GM12878 (cell line): Measurements from ENCODE around the gene EZH2. TPM values are rescaled to one million over a fixed set of nuclear protein-coding genes. Genes with fewer than 3 reads are reported as not detected.

Experiments used
- ATAC-seq: fragments of 200-7000 bp; cut with Tn5 transposase; 3 replicates; pipeline ENCODE4 v1.9.1; 2020; ENCODE audit warnings: mild to moderate bottlenecking, moderate library complexity
- BruUV-seq: library from RNA; stranded (reverse); fragments of 400-500 nt; replicated peaks from 2 replicates; lab custom pipeline; 2021; lab: Mats Ljungman, UMichigan
- CTCF ChIA-PET: fragments of 300-600 bp; sonication (Branson Sonifier 250); formaldehyde crosslinking; extraction: SDS; loops from one replicate; lab custom pipeline; 2021; ENCODE audit warnings: inconsistent platforms; lab: Yijun Ruan, JAX
- POLR2A ChIA-PET: fragments of 350-600 bp; formaldehyde crosslinking; extraction: SDS; loops from one replicate; lab custom pipeline; 2021; ENCODE audit warnings: inconsistent platforms; lab: Charles Lee
- RAD21 ChIA-PET: fragments of 300-600 bp; sonication (Branson Sonifier 250); formaldehyde crosslinking; loops from one replicate; lab custom pipeline; 2023; ENCODE audit warnings: antibody characterized with exemption; ENCODE audit not compliant: unreplicated experiment; lab: Charles Lee
- SMC1A ChIA-PET: fragments of 300-600 bp; sonication (Branson Sonifier 250); formaldehyde crosslinking; loops from one replicate; lab custom pipeline; 2023; ENCODE audit not compliant: unreplicated experiment, uncharacterized antibody; lab: Charles Lee
- DNase-seq: peaks from one replicate; pipeline ENCODE4 v3.0.0-alpha.2; 2011; ENCODE audit warnings: low read depth, low spot score
- FAIRE-seq: peaks from 3 replicates; lab custom pipeline; 2011; peaks lifted over from hg19 to GRCh38; lab: Jason Lieb, UNC
- H2AFZ ChIP-seq: 2 replicates; pipeline ENCODE4 v1.6.0; 2011; ENCODE audit warnings: low read depth, low read length, control low read depth; ENCODE audit not compliant: control insufficient read depth
- H3K27ac ChIP-seq: 2 replicates; pipeline ENCODE4 v1.5.1; 2011; ENCODE audit warnings: control low read depth; ENCODE audit not compliant: control insufficient read depth, insufficient read depth
- H3K27me3 ChIP-seq, 2 experiments: replicated peaks in 1 of 2; 2 replicates each; pipeline versions ENCODE4 v1.6.0 to v1.6.1; 2011; ENCODE audit warnings: low read length in 1 of 2; ENCODE audit not compliant: control insufficient read depth in 2 of 2, insufficient read depth in 2 of 2
- H3K36me3 ChIP-seq, 2 experiments: 2 replicates each; pipeline ENCODE4 v1.5.1; 2011; ENCODE audit warnings: low read length in 1 of 2; ENCODE audit not compliant: control insufficient read depth in 2 of 2, insufficient read depth in 2 of 2
- H3K4me1 ChIP-seq: 2 replicates; pipeline ENCODE4 v1.6.1; 2011; ENCODE audit warnings: mild to moderate bottlenecking, low read length, moderate library complexity, mixed read lengths; ENCODE audit not compliant: control insufficient read depth, insufficient read depth
- H3K4me2 ChIP-seq: 2 replicates; pipeline ENCODE4 v1.6.0; 2011; ENCODE audit warnings: control low read depth; ENCODE audit not compliant: control insufficient read depth, insufficient read depth
- H3K4me3 ChIP-seq: fragments of 200-600 bp; sonication (generic); 2 replicates; pipeline ENCODE4 v1.5.1; 2016
- H3K79me2 ChIP-seq: 2 replicates; pipeline ENCODE4 v1.6.0; 2011; ENCODE audit warnings: low read length; ENCODE audit not compliant: control insufficient read depth, insufficient read depth
- H3K9ac ChIP-seq: 2 replicates; pipeline ENCODE4 v1.8.0; 2011; ENCODE audit warnings: low read length, control low read depth, mixed read lengths; ENCODE audit not compliant: control insufficient read depth, insufficient read depth
- H3K9me3 ChIP-seq: replicated peaks from 3 replicates; pipeline ENCODE4 v1.5.1; 2011; ENCODE audit warnings: mild to moderate bottlenecking, low read length; ENCODE audit not compliant: control insufficient read depth, insufficient read depth
- H4K20me1 ChIP-seq: 2 replicates; pipeline ENCODE4 v1.6.0; 2011; ENCODE audit not compliant: control insufficient read depth, insufficient read depth
- CREB1 ChIP-seq: IDR thresholded peaks from 2 replicates; pipeline ENCODE4 v1.6.1; 2012; ENCODE audit warnings: low read depth, mild to moderate bottlenecking, inconsistent platforms
- CREM ChIP-seq: IDR thresholded peaks from 2 replicates; pipeline ENCODE4 v1.6.1; 2014; ENCODE audit warnings: antibody characterized with exemption, low read depth
- IKZF1 ChIP-seq: fragments of 450-650 bp; conservative IDR thresholded peaks from 2 replicates; pipeline ENCODE4 v1.6.1; 2017; ENCODE audit warnings: antibody characterized with exemption, mild to moderate bottlenecking
- IKZF2 ChIP-seq, 2 experiments: fragments of 450-650 bp; IDR thresholded peaks; 2 replicates each; pipeline ENCODE4 v1.6.1; 2017; ENCODE audit warnings: mild to moderate bottlenecking in 2 of 2, moderate library complexity in 2 of 2
- MEF2A ChIP-seq: IDR thresholded peaks from 2 replicates; pipeline ENCODE4 v1.6.1; 2011; ENCODE audit warnings: low read depth, mild to moderate bottlenecking, low read length, moderate library complexity; ENCODE audit not compliant: insufficient read depth
- MYB ChIP-seq: fragments of 150-350 bp; IDR thresholded peaks from 2 replicates; pipeline ENCODE4 v1.6.1; 2014; ENCODE audit warnings: mild to moderate bottlenecking, low read depth, low read length, borderline replicate concordance
- NR2C2 ChIP-seq: IDR thresholded peaks from 2 replicates; pipeline ENCODE4 v1.6.1; 2011; ENCODE audit warnings: borderline replicate concordance, low read depth; ENCODE audit not compliant: control insufficient read depth, insufficient read length
- RUNX3 ChIP-seq: IDR thresholded peaks from 2 replicates; pipeline ENCODE4 v1.6.1; 2012; ENCODE audit warnings: low read length, inconsistent platforms
- TBL1XR1 ChIP-seq: IDR thresholded peaks from 2 replicates; pipeline ENCODE4 v1.6.1; 2012; ENCODE audit warnings: low read depth, low read length, improper control_type of control experiment
- WGBS: methylation state at CpG from one replicate; pipeline ENCODE4 v1.1.6; 2016; ENCODE audit warnings: low lambda C conversion rate; ENCODE audit not compliant: insufficient replicate concordance, insufficient coverage; ENCODE audit errors: missing lambda C conversion rate; 5-methylcytosine and 5-hydroxymethylcytosine counted together
- in situ Hi-C: fragments of 300-500 bp; cut with MboI; formaldehyde crosslinking; loops from 9 replicates; pipeline ENCODE4 v1.14.3; 2018; ENCODE audit warnings: mixed read lengths
- intact Hi-C: fragments of 100-400 bp; cut with micrococcal nuclease; formaldehyde crosslinking; loops from one replicate; pipeline ENCODE4 v1.14.2; 2022; ENCODE audit not compliant: unreplicated experiment
- polyA plus RNA-seq, 11 experiments: library from polyadenylated mRNA; depleted of rRNA in 4 of 11; unstranded in 6 of 11; stranded (reverse) in 5 of 11; fragments of >200 nt; fragmentation: Nextera tagmentation in 4 of 11; fragmentation: Illumina TruSeq in 1 of 11; extraction: Ambion mirVana in 4 of 11; extraction: Trizol in 1 of 11; gene quantifications; 1 replicate in 1 of 11; 2 replicates in 10 of 11; pipeline versions ENCODE4 v1.2.1 to v1.2.3, GENCODE V29; 2011 to 2016; ENCODE audit warnings: inconsistent platforms in 2 of 11, missing spikeins in 2 of 11, low read depth in 1 of 11
- total RNA-seq, 4 experiments: library from RNA; depleted of rRNA in 3 of 4; stranded (reverse); fragments of >200 nt in 3 of 4; fragmentation: Illumina TruSeq in 1 of 4; extraction: Trizol in 1 of 4; gene quantifications; 2 replicates each; pipeline versions ENCODE4 v1.2.1 to v1.2.3, GENCODE V29; 2013 to 2021
- TF ChIP-seq, protein P1 (sequence below): fragments of 450-650 bp; formaldehyde crosslinking; IDR thresholded peaks from 2 replicates; pipeline ENCODE4 v1.5.0; 2022; ENCODE audit warnings: mild to moderate bottlenecking, missing genetic modification characterization

Gene EZH2
- total and polyA plus RNA-seq, 10 of the 15 experiments (the other 5 are each of a cell fraction or from before 2014, with no cell fraction given): 19.4 to 69.6 (median 40.8) TPM

DNA sequence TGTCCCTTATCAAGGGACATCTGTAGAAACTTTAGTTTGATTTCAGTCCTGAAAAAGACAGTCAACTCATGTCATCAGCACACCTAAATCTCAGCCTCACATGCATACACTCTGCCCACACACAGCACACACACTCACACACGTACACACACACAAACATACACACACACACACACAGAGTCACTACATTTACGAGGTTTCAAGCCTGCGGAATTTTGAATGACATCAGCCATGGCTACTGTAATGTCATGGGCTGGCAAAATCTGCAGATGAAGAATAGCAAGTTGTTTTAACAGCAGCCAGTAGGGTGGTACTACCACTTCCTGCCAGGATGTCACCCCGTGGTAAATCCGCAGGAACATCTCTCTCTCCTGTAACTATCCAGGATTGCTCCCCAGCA, 37.1 kb upstream of the EZH2 start (continued):
- TF ChIP-seq, protein P1, sequence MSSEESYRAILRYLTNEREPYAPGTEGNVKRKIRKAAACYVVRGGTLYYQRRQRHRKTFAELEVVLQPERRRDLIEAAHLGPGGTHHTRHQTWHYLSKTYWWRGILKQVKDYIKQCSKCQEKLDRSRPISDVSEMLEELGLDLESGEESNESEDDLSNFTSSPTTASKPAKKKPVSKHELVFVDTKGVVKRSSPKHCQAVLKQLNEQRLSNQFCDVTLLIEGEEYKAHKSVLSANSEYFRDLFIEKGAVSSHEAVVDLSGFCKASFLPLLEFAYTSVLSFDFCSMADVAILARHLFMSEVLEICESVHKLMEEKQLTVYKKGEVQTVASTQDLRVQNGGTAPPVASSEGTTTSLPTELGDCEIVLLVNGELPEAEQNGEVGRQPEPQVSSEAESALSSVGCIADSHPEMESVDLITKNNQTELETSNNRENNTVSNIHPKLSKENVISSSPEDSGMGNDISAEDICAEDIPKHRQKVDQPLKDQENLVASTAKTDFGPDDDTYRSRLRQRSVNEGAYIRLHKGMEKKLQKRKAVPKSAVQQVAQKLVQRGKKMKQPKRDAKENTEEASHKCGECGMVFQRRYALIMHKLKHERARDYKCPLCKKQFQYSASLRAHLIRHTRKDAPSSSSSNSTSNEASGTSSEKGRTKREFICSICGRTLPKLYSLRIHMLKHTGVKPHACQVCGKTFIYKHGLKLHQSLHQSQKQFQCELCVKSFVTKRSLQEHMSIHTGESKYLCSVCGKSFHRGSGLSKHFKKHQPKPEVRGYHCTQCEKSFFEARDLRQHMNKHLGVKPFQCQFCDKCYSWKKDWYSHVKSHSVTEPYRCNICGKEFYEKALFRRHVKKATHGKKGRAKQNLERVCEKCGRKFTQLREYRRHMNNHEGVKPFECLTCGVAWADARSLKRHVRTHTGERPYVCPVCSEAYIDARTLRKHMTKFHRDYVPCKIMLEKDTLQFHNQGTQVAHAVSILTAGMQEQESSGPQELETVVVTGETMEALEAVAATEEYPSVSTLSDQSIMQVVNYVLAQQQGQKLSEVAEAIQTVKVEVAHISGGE (CRISPR knock-in tag): no peak
- TF ChIP-seq TBL1XR1 (no peak), NR2C2 (no peak), MEF2A (no peak), MYB (no peak)

DNA sequence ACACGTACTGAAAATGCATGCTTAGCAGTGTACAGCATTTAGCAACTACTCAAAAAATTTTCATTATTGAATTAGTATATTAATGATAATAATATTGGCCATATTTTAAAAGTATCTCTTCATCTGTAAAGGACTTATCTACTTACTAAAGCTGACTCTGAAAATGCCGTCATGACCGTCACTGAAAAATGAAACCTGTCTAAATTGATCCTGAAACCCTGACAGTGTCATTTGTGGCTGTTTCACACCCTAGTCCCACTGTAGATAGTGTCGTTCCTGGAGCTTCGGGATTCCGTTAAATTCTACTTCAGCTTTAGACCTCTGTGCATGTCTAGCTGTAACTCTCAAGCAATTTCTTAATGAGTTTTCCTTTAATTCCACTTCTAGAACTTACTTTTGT, 35.8 kb upstream of the EZH2 start:
- intact Hi-C loops: no loop called here
- POLR2A ChIA-PET: no interaction called here
- ATAC-seq: peak; percentile 78

More for the DNA sequence above, 35.8 kb upstream of the EZH2 start:
- DNase-seq (no peak), FAIRE-seq (no peak)
- in situ Hi-C loops: no loop called here
- Histone ChIP-seq H3K79me2 (no peaks in the 10 kb centered on the region), H3K4me1 (peaks cover 19% of the 10 kb centered on the region), H3K27me3 (peaks cover 0 to 6% of the 10 kb centered on the region in 2 experiments; a peak in 1 of 4 replicates), H3K4me2 (peak overlapping the region; percentile 38; the same call in 1 of the 2 replicates), H3K9ac (no peak overlapping the region), H2AFZ (no peak overlapping the region), H3K9me3 (no peaks in the 10 kb centered on the region), H3K4me3 (no peak overlapping the region), H4K20me1 (no peaks in the 10 kb centered on the region), H3K27ac (no peak overlapping the region), H3K36me3 (no peaks in the 10 kb centered on the region)
- 8% methylated on average over 6 of the region's 6 CpGs for WGBS
- RAD21 ChIA-PET: no interaction called here
- CTCF ChIA-PET: interaction anchor here (0.6 to 1.5 kb wide), 2 partner anchors 16 to 72 kb away, joined by 3 read pairs; no protein-coding TSS in a partner anchor
- SMC1A ChIA-PET: interaction anchor here (1.1 to 1.6 kb wide), 4 partner anchors 9 to 37 kb away, joined by 3 to 7 read pairs (median 5); no protein-coding TSS in a partner anchor
- TF ChIP-seq IKZF2 (IDR thresholded peaks at IDR 0.05) (peak in 1 of 2 experiments; percentile 24; a peak in 1 of 4 replicates), CREB1 (peak; percentile 66), RUNX3 (peak; percentile 35), CREM (peak; percentile 27; the same call in 1 of the 2 replicates), IKZF1 (no peak)
- TF ChIP-seq, all 136 proteins: peak for 4
- no TSS peak for BruUV-seq
